SJCRH30 (cell line): ENCODE results near the gene CELA3A. TPM values are rescaled to one million over a fixed set of nuclear protein-coding genes. Genes with fewer than 3 reads are reported as not detected.
A peak's percentile ranks its signal among the peaks of the same experiment; 100 is the strongest.
"Not testable (repeated sequence)": the region's sequence is repeated elsewhere in the genome, so short reads cannot be mapped to it uniquely, and the experiment has no call there.

ENCODE experiments used
- DNase-seq, 2 experiments: peaks; one replicate each; pipeline ENCODE4 v3.0.0-alpha.2; 2015 to 2020
- H3K27ac ChIP-seq: fragments of 250-450 bp; sonication (Bioruptor Pico); 2 replicates; pipeline ENCODE4 v1.5.1; 2020; ENCODE audit warnings: mild to moderate bottlenecking, moderate library complexity
- H3K27me3 ChIP-seq: fragments of 250-450 bp; sonication (Bioruptor Pico); 2 replicates; pipeline ENCODE4 v1.5.1; 2020; ENCODE audit warnings: mild to moderate bottlenecking, moderate library complexity
- H3K36me3 ChIP-seq: fragments of 250-450 bp; sonication (Bioruptor Pico); 2 replicates; pipeline ENCODE4 v1.5.1; 2020; ENCODE audit warnings: mild to moderate bottlenecking, moderate library complexity
- H3K4me1 ChIP-seq: fragments of 250-450 bp; sonication (Bioruptor Pico); 2 replicates; pipeline ENCODE4 v1.5.1; 2020; ENCODE audit warnings: mild to moderate bottlenecking, moderate library complexity
- H3K4me3 ChIP-seq: fragments of 250-450 bp; sonication (Bioruptor Pico); 2 replicates; pipeline ENCODE4 v1.5.1; 2020; ENCODE audit warnings: mild to moderate bottlenecking, moderate library complexity
- H3K9me3 ChIP-seq: fragments of 250-450 bp; sonication (Bioruptor Pico); replicated peaks from 2 replicates; pipeline ENCODE4 v1.5.1; 2020; ENCODE audit warnings: mild to moderate bottlenecking, moderate library complexity
- total RNA-seq: library from RNA; depleted of rRNA; stranded (reverse); fragments of >200 nt; shearing (Covaris generic); gene quantifications from 2 replicates; pipeline ENCODE4 v1.2.3, GENCODE V29; 2014

CELA3A gene
- total RNA-seq, 1 experiment from 2014 or later = 0.32 TPM

DNA sequence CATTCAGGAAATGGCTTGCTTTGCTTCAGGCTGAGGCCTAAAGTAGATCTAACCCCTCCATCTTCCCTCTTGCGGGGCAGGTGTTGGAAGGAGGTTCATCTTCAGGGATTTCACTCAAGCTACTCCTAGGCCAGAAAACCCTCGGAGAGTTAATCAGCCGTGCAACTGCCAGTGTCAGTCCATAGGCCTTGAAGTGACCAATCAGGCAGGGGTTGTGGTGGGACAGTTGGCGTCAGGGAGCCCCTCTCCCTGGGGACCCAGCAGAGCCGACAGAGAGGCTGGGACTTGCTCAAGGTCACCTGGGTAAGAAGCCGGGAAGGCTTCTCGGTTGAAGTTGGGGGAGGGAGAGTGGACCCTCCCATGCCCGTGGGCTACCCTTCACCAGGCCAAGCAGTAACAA, 27.5 kb upstream of the CELA3A start:
- H3K27ac ChIP-seq = peak overlapping the region; percentile 56; the same call in 1 of the 2 replicates
- peaks cover 18% of the 10 kb centered on the region for H3K4me1 ChIP-seq
- peak in 1 of 2 experiments; percentile 65 for DNase-seq
- not testable (repeated sequence) for H3K9me3 ChIP-seq, H3K4me3 ChIP-seq, H3K36me3 ChIP-seq, H3K27me3 ChIP-seq

DNA sequence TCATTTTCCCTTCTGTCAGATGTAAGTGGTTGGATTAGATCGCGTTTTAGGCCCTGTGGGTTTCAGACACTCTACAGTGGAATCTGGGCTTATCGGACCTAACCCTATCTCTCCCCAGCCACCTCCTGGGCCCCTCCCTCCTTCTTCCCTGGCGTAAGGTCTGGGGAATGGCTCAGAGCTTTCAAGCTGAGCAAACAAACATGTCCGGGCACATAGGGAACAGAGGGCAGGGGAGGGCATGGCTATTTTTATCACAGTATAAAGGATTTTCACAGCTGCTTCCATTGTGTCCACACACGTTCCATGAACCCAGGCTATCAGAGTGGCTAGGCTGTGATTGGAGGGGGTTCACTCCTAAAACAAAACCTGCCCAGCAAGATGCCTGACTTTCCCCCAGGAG, 26.8 kb upstream of the CELA3A start:
- H3K4me3 ChIP-seq = not testable (repeated sequence)
- peak overlapping the region; percentile 56 for H3K27ac ChIP-seq
- DNase-seq = peak; percentile 90 to 95

DNA sequence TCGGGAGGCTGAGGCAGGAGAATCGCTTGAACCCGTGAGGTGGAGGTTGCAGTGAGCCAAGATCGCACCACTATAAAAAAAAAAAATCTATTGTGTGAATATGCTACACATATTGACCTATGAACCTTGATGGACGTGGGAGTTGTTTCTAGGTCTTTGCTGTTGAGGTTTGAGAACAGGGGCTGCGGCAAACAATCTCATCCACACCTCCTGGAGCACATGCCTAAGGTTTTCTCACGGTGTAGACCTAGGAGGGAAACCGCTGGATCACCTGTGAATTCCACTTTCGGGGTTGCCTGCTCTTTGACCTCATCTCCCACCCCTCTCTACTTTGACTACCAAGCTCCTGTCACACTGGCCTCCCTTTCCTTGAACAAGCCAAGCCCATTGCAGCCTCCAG, 26.2 kb upstream of the CELA3A start:
- not testable (repeated sequence) for H3K27ac ChIP-seq, DNase-seq, H3K4me3 ChIP-seq

More for the DNA sequence above, 26.8 kb upstream of the CELA3A start:
- H3K9me3 ChIP-seq, H3K27me3 ChIP-seq, H3K36me3 ChIP-seq: not testable (repeated sequence)
- peaks cover 18% of the 10 kb centered on the region for H3K4me1 ChIP-seq

DNA sequence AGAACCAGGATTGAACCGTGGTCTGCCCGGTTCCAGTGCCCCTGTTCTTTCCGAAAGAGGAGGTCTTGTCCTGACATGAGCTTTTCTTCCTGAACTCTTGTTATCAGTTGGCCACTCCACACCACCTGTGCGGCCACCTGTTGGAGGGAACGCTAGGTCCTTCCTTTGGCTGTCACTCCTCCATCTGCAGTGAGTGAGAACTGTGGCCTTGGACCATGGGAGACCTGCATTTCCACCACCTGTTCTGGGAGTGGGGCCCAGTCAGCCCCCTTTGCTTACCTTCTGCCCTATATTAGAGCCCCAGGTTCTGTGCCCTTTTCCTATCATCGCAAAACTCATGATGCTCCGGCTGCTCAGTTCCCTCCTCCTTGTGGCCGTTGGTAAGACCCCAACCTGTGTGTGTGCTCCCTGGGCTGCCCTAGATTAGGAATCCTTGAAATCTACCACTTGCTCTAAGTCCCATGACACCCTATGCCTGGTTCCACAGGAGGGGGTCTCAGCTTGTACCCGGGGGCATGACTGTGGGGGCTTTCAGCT, 24.7 kb upstream of the CELA3A start, which contains the start of gene CELA3B:
CELA3B (plus strand) TSS at position 320 of the 537 bp plus-strand sequence; CDS start at position 338, 18 bp downstream.
- not testable (repeated sequence) for H3K4me3 ChIP-seq, H3K27me3 ChIP-seq, DNase-seq, H3K36me3 ChIP-seq, H3K27ac ChIP-seq, H3K9me3 ChIP-seq
- peaks cover 18% of the 10 kb centered on the region for H3K4me1 ChIP-seq

More for the DNA sequence above, 26.2 kb upstream of the CELA3A start:
- H3K4me1 ChIP-seq = peaks cover 18% of the 10 kb centered on the region
- not testable (repeated sequence) for H3K36me3 ChIP-seq, H3K27me3 ChIP-seq, H3K9me3 ChIP-seq

DNA sequence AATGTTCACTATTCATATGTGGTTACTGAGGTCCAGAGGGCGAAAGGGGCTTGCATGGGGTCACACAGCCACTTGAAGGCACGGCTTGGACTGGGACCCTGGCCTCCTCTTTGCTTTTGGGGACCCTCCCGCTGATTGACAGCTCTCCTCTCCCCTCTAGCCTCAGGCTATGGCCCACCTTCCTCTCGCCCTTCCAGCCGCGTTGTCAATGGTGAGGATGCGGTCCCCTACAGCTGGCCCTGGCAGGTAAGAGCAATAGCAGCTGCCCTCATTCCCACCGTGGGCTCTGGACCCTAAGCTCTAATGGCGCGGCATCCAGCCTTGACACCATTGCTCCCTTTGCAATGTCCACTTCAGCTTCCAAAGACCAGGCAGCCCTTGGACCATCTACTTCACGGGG, 23.2 kb upstream of the CELA3A start:
- H3K4me1 ChIP-seq = peaks cover 16% of the 10 kb centered on the region
- not testable (repeated sequence) for H3K4me3 ChIP-seq, H3K27ac ChIP-seq, H3K9me3 ChIP-seq, H3K36me3 ChIP-seq, DNase-seq, H3K27me3 ChIP-seq

DNA sequence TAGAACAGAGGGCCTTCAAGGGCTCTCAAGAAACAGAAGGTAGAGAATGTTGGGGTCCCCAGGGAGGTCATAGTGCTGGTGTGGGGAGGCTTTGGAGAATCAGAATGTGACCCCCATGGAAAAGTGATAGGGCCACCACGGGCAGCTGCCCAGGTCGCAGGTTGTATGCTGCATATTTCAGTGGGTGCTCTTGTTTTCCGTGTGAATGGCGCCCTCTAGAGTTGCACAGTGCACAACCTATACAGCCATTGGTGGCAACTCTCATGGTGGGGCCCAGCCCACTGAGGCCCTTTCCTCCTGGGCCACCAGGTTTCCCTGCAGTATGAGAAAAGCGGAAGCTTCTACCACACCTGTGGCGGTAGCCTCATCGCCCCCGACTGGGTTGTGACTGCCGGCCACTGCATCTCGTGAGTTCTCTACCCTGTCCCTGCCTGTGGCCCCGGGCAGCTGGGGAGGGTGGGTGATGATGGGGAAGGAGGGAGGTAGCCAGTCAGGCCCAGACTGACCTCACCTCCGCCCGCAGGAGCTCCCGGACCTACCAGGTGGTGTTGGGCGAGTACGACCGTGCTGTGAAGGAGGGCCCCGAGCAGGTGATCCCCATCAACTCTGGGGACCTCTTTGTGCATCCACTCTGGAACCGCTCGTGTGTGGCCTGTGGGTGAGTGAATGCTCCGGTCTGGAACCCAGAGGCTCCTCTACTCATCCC, 20.8 kb upstream of the CELA3A start:
- not testable (repeated sequence) for H3K4me1 ChIP-seq, DNase-seq, H3K27ac ChIP-seq

DNA sequence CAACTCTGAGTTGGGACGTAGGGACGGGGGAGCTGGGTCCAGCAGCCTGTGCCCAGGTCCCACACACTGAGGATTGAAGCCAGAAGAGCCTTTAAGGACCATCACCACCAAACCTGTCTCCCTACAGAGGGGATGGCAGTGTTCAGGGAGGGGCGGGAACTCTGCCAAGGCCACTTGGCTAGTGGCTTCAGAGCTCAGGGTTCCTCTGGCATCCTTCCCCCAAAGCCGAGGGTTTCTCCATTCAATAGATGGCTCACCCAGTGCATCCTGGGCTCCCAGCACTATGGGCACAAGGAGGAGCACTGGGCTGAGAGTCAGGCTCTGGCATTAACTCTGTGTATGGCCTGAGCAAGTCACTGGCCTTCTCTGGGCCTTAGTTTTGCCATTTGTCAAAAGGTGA, 20.2 kb upstream of the CELA3A start:
- not testable (repeated sequence) for H3K27me3 ChIP-seq, H3K36me3 ChIP-seq, H3K4me3 ChIP-seq, H3K27ac ChIP-seq, DNase-seq, H3K9me3 ChIP-seq, H3K4me1 ChIP-seq

More for the DNA sequence above, 20.8 kb upstream of the CELA3A start:
- H3K9me3 ChIP-seq, H3K36me3 ChIP-seq, H3K27me3 ChIP-seq, H3K4me3 ChIP-seq: not testable (repeated sequence)

- not testable (repeated sequence) for H3K27me3 ChIP-seq, H3K36me3 ChIP-seq, H3K27ac ChIP-seq, H3K4me1 ChIP-seq, H3K9me3 ChIP-seq, DNase-seq, H3K4me3 ChIP-seq
These were observed 19.3 kb upstream of the CELA3A start for GRCh38 chr1:21982122-21982521.

- H3K9me3 ChIP-seq, H3K27me3 ChIP-seq, DNase-seq, H3K4me3 ChIP-seq, H3K27ac ChIP-seq, H3K4me1 ChIP-seq, H3K36me3 ChIP-seq: not testable (repeated sequence)
These were observed 17.9 kb upstream of the CELA3A start for GRCh38 chr1:21983539-21983938.

- not testable (repeated sequence) for H3K9me3 ChIP-seq, H3K36me3 ChIP-seq, H3K27me3 ChIP-seq, H3K4me3 ChIP-seq, H3K27ac ChIP-seq, DNase-seq, H3K4me1 ChIP-seq
These were observed 15.6 kb upstream of the CELA3A start for GRCh38 chr1:21985893-21986292.

DNA sequence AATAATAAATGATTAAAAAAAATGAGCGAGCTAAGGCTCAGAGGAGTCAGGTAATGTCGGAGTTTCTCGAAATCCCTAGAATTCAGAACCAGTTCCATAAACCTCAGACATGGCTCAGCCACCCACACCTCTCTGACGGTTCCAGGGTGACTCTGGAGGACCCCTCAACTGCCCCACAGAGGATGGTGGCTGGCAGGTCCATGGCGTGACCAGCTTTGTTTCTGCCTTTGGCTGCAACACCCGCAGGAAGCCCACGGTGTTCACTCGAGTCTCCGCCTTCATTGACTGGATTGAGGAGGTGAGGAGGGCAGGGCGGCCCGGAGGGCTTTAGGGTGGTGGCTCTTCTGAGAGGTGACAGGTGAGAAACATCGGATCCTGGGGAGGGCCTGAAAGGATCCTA, 15.1 kb upstream of the CELA3A start:
- not testable (repeated sequence) for H3K9me3 ChIP-seq, H3K4me3 ChIP-seq, H3K36me3 ChIP-seq, H3K27ac ChIP-seq, H3K4me1 ChIP-seq, DNase-seq, H3K27me3 ChIP-seq

GRCh38 chr1:21989672-21990393, 11.6 kb upstream of the CELA3A start:
- not testable (repeated sequence) for H3K36me3 ChIP-seq, H3K4me3 ChIP-seq, H3K27me3 ChIP-seq, DNase-seq, H3K9me3 ChIP-seq, H3K4me1 ChIP-seq, H3K27ac ChIP-seq

GRCh38 chr1:21992186-21992585, 9.3 kb upstream of the CELA3A start:
- DNase-seq, H3K27ac ChIP-seq, H3K4me1 ChIP-seq, H3K27me3 ChIP-seq, H3K4me3 ChIP-seq, H3K9me3 ChIP-seq, H3K36me3 ChIP-seq: not testable (repeated sequence)

DNA sequence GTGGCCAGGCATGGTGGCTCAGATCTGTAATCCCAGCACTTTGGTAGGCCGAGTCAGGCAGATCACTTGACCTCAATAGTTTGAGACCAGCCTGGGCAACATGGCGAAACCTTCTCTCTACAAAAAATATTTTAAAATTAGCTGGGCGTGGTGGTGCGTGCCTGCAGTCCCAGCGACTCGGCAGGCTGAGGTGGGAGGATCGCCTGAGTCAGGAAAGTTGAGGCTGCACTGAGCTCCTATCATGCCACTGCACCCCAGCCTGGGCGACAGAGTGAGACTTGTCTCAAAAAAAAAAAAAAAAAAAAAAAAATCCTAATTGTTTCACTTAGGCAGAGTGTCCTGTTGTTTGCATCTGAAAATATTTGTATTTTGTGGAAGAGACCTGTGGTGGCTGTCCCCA, 6.7 kb upstream of the CELA3A start:
- not testable (repeated sequence) for H3K4me3 ChIP-seq, H3K27me3 ChIP-seq, H3K27ac ChIP-seq, H3K36me3 ChIP-seq, DNase-seq, H3K9me3 ChIP-seq
- H3K4me1 ChIP-seq = peaks cover 19% of the 10 kb centered on the region

DNA sequence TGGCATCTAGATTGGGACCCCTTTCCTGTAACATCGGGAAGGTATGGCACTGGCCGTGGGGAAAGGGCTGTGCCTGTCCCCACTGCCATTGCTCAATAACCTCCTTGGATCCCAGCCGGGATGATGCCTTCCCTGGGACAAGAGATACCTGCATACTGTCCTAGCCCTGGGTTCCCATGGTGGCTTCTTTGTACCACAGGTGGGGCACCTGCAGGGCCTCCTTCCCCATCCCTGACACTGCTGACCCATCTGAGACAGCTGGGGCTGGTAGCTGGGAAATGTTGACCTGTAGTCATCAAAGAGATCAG, 4.8 kb upstream of the CELA3A start:
- H3K27me3 ChIP-seq, H3K4me3 ChIP-seq, H3K36me3 ChIP-seq, H3K9me3 ChIP-seq, DNase-seq, H3K27ac ChIP-seq: not testable (repeated sequence)
- H3K4me1 ChIP-seq = peaks cover 30% of the 10 kb centered on the region
